T-helper 17 cell (primary cell): ENCODE results near the gene ATMIN. TPM values are rescaled to one million over a fixed set of nuclear protein-coding genes. Genes with fewer than 3 reads are reported as not detected.

Experiments used
- ATAC-seq: fragments of 150-1000 bp; cut with Tn5 transposase; 2 replicates; pipeline ENCODE4 v1.10.0; 2021; ENCODE audit warnings: mild to moderate bottlenecking, moderate library complexity
- DNase-seq, 3 donors: peaks; one replicate each; pipeline versions ENCODE4 v3.0.0 to v3.0.0-alpha.2; 2020 to 2021
- H3K9me3 ChIP-seq: one replicate; pipeline ENCODE4 v1.7.0; 2013; ENCODE audit warnings: low read length, mild to moderate bottlenecking; ENCODE audit not compliant: control insufficient read depth, poor library complexity, severe bottlenecking
- H3K27ac Mint-ChIP-seq: one replicate; pipeline ENCODE4 v1.8.0; 2022; ENCODE audit warnings: mild to moderate bottlenecking, moderate library complexity, mixed read lengths
- H3K27me3 Mint-ChIP-seq: one replicate; pipeline ENCODE4 v1.8.0; 2022; ENCODE audit warnings: mixed read lengths
- H3K36me3 Mint-ChIP-seq: one replicate; pipeline ENCODE4 v1.8.0; 2022; ENCODE audit warnings: low read depth, mixed read lengths
- H3K4me1 Mint-ChIP-seq: one replicate; pipeline ENCODE4 v1.8.0; 2022; ENCODE audit warnings: mild to moderate bottlenecking, mixed read lengths
- H3K4me3 Mint-ChIP-seq: one replicate; pipeline ENCODE4 v1.8.0; 2022; ENCODE audit warnings: mild to moderate bottlenecking, moderate library complexity, mixed read lengths
- total RNA-seq, 4 donors: library from RNA in 2 of 4; stranded (reverse) in 2 of 4; gene quantifications; one replicate each; pipeline ENCODE4 v1.2.3 and lab custom pipeline; 2022 to 2026

Gene ATMIN
- total RNA-seq, 2 donors from 2014 or later: 31.3 to 31.5 TPM

DNA sequence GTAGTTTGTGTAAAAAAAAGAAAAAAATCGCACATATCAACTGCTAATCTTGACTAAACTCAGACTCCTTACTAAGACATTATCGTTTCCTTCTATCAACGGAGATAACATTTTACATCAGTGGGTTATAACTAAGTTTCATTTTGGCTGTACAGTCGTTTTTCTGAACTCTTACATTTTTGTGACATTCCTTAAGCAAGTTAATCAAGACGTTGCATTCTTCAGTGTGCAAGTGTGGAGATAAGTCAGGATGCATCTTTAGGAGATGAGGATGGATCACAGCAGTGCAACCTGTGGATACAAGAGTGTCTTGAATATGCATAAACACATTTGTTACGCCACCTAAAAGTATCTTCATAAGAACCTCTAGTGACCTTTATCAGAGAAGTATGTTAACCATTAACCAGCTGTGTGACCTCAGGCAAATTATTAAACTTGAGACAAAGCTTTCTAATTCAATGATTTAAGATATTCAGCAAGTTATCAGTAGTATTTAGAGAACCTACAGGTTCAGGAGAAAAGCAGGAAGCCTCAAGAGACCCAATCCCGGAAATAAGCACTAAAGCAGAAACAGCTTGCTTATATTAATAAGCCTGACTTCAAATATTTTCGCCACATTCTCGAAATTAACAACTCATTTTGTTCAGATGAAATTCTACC lies 38.4 kb upstream of the ATMIN start:
- no peaks in the 10 kb centered on the region for H3K9me3 ChIP-seq
- H3K4me3 Mint-ChIP-seq: peak overlapping the region; percentile 94
- ATAC-seq (peak; percentile 66), DNase-seq (no peak)
- peaks cover 44% of the 10 kb centered on the region for H3K4me1 Mint-ChIP-seq
- H3K27me3 Mint-ChIP-seq: no peaks in the 10 kb centered on the region
- peak overlapping the region; percentile 94 for H3K27ac Mint-ChIP-seq
- peaks cover 3% of the 10 kb centered on the region for H3K36me3 Mint-ChIP-seq

DNA sequence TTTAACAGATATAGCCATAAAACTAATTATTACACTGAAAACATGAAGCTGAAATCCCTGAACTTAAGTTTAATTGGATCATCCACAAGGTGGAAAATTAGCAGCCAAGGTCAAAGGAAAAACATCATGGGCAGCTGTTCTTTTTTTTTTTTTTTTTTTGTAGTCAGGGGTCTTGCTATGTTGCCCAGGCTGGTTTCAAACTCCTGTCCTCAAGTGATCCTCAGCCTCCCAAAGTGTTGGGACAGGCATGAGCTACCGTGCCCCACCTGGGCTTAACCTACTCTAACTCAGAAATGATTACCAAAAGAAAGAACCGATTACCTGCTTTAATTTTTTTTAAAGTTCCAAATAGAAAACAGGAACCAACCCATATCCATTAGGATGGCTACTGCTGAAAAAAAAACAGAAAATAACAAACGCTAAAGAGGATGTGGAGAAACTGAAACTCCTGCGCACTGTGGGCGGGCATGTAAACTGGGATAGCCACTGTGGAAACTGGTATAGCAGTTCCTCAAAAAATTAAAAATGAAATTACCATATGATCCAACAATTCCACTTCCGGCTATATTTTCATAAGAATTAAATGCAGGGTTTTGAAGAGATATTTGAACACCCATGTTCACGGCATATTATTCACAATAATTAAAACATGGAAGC lies 37.5 kb upstream of the ATMIN start:
- peaks cover 3% of the 10 kb centered on the region for H3K36me3 Mint-ChIP-seq
- H3K27ac Mint-ChIP-seq: peak overlapping the region; percentile 94

DNA sequence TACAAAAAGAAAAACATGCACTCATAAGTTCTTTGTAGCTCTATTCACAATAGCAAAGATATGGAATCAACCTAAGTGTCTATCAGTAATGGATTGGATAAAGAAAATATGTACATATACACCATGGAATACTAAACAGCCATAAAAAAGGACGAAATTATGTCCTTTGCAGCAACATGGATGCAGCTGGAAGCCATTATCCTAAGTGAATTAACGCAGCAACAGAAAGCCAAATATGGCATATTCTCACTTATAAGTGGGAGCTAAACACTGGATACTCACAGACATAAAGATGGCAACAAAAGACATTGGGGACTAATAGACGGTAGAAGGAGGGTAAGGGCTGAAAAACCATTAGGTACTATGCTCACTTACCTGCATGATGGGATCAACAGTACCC lies 34.8 kb upstream of the ATMIN start:
- no peaks in the 10 kb centered on the region for H3K9me3 ChIP-seq
- H3K36me3 Mint-ChIP-seq: peaks cover 3% of the 10 kb centered on the region
- DNase-seq (no peak), ATAC-seq (no peak)
- no peaks in the 10 kb centered on the region for H3K27me3 Mint-ChIP-seq
- no peak overlapping the region for H3K4me3 Mint-ChIP-seq
- H3K27ac Mint-ChIP-seq: no peak overlapping the region
- H3K4me1 Mint-ChIP-seq: peaks cover 58% of the 10 kb centered on the region

More for the DNA sequence above, 37.5 kb upstream of the ATMIN start:
- ATAC-seq (no peak), DNase-seq (no peak)
- H3K9me3 ChIP-seq: no peaks in the 10 kb centered on the region
- Mint-ChIP-seq H3K4me3 (peak overlapping the region; percentile 67), H3K27me3 (no peaks in the 10 kb centered on the region), H3K4me1 (peaks cover 48% of the 10 kb centered on the region)

DNA sequence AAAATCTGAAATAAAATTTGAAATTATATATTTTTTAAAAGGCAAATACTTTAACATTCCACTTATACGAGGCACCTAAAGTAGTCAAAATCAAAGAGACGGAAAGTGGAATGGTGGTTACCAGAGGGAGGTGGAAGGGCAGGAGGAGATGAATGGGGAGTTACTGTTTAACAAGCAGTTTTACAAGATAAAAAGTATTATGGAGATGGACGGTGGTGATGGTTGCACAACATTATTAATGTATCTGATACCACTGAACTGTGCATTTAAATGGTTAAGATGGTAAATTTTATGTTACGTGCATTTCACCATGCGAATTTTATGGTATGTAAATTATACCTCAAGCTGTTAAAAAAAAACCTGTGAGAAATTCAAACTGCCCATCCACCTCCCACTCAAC lies 34.3 kb upstream of the ATMIN start:
- no peaks in the 10 kb centered on the region for H3K9me3 ChIP-seq
- Mint-ChIP-seq H3K27ac (no peak overlapping the region), H3K4me1 (peaks cover 61% of the 10 kb centered on the region), H3K4me3 (no peak overlapping the region), H3K36me3 (peaks cover 3% of the 10 kb centered on the region), H3K27me3 (no peaks in the 10 kb centered on the region)
- DNase-seq: no peak
- no peak for ATAC-seq

DNA sequence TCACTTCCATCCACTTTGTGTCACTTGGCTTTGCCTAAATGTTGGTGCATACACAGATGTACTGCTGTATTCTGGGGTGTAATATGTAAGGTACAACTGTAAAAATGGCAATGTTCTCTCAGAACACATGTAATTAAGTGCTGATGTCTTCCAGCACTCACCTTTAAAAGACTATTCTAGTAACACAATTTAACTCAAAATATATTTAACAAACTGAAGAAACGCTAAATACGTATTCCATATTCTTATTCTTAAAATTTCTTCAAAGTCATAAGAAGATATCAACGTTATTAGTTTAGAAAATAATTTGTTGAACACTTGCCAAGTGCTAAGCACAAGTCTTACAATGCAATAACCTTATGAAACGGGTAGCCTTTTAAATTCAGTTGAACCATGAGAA lies 32.6 kb upstream of the ATMIN start:
- no peaks in the 10 kb centered on the region for H3K9me3 ChIP-seq
- Mint-ChIP-seq H3K4me3 (peak overlapping the region; percentile 88), H3K27me3 (no peaks in the 10 kb centered on the region), H3K4me1 (peaks cover 53% of the 10 kb centered on the region), H3K36me3 (peaks cover 3% of the 10 kb centered on the region), H3K27ac (peak overlapping the region; percentile 94)
- DNase-seq: no peak
- ATAC-seq: no peak

DNA sequence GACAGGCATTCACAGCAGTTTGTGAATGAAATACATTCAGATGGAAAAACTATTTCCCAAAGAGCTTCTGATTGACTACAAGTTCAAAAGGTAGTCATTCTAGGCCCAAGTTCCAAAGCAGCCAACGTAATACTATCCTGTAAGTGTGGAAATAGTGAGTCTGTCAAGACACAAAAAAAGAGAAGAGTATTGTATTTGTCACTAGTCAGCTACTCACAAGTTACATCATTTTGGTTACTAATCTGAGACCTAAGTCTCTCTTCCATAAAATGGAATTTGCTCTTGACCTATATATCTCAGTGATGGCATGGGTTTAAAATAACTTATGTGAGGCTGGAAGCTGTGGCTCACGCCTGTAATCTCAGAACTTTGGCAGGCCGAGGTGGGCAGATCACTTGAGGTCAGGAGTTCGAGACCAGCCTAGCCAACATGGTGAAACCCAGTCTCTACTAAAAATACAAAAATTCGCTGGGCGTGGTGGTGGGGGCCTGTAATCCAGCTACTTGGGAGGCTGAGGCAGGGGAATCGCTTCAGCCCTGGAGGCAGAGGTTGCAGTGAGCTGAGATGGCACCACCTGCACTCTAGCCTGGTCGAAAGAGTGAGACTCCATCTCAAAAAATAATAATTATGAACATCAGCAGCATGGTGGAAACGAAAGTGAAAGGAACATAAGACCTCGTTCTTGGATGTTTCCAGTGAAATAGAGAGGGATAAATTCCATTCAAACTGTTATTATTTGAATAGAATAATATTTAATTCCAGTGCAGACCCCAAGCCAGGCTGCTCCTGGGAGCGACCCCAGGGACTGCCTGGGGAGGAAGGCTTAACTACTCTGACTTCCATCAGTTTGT lies 31.8 kb upstream of the ATMIN start:
- Mint-ChIP-seq H3K36me3 (peaks cover 3% of the 10 kb centered on the region), H3K4me1 (peaks cover 47% of the 10 kb centered on the region), H3K4me3 (peak overlapping the region; percentile 88), H3K27ac (peak overlapping the region; percentile 94), H3K27me3 (no peaks in the 10 kb centered on the region)
- no peak for DNase-seq
- ATAC-seq: no peak
- no peaks in the 10 kb centered on the region for H3K9me3 ChIP-seq

DNA sequence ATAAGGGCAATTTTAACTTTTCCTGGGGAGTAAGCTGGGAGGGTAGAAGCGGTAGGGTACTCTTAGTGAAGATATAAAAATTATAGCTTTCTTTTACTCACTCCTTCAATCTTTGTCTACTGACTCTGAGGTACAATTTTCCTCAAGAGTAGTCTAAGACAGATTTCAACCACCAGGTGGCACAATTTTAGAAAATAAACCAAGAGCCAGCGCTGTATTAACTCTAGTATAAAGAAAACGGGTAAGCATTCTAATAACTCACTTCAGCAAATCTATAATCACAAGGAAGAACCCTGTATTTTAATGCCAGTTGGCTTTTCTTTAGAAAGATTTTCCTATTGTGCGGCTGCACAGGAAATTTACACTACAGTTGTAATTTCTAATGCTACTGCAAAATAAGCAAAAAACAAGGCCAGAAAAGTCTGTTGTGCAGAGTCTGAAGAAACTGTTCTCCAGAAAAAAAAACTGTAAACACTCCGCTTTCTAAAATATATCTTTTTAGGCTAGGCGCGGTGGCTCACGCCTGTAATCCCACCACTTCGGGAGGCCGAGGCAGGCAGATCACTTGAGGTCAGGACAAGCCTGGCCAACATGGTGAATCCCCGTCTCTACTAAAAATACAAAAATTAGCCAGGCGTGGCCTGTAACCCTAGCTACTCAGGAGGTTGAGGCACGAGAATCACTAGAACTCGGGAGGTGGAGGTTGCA lies 30.8 kb upstream of the ATMIN start:
- no peak for DNase-seq
- H3K9me3 ChIP-seq: no peaks in the 10 kb centered on the region
- no peaks in the 10 kb centered on the region for H3K36me3 Mint-ChIP-seq
- H3K4me3 Mint-ChIP-seq: peak overlapping the region; percentile 88
- peak overlapping the region; percentile 94 for H3K27ac Mint-ChIP-seq
- H3K27me3 Mint-ChIP-seq: no peaks in the 10 kb centered on the region
- peaks cover 43% of the 10 kb centered on the region for H3K4me1 Mint-ChIP-seq
- ATAC-seq: no peak

DNA sequence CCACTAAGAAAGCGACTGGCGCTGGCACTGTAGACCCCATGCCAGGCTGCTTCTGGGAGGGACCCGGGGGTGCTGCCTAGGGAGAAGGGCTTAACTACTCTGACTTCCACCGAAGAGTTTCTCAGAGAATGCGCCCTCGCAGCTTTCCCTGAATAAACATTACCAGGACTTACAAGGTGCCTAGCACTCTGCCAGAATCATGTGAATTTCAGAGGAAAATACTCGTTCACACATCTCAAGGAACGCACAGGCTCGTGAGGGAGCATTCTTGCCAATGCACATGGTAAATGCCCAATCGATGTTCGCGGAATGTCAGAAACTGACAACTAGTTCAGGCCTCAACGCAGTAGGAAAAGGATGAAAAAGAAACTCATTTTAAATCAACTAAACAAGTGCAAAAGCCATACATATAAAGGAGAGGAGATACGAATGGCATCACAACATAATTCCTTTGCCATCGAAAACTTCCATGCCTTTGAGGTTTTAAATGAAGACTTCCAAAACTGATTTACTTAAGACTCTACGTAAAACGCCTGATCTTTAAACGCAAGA lies 30.0 kb upstream of the ATMIN start:
- peak overlapping the region; percentile 94 for H3K27ac Mint-ChIP-seq
- no peaks in the 10 kb centered on the region for H3K27me3 Mint-ChIP-seq
- no peaks in the 10 kb centered on the region for H3K36me3 Mint-ChIP-seq
- ATAC-seq: no peak
- H3K9me3 ChIP-seq: no peaks in the 10 kb centered on the region
- peak overlapping the region; percentile 88 for H3K4me3 Mint-ChIP-seq
- no peak for DNase-seq
- peaks cover 41% of the 10 kb centered on the region for H3K4me1 Mint-ChIP-seq

DNA sequence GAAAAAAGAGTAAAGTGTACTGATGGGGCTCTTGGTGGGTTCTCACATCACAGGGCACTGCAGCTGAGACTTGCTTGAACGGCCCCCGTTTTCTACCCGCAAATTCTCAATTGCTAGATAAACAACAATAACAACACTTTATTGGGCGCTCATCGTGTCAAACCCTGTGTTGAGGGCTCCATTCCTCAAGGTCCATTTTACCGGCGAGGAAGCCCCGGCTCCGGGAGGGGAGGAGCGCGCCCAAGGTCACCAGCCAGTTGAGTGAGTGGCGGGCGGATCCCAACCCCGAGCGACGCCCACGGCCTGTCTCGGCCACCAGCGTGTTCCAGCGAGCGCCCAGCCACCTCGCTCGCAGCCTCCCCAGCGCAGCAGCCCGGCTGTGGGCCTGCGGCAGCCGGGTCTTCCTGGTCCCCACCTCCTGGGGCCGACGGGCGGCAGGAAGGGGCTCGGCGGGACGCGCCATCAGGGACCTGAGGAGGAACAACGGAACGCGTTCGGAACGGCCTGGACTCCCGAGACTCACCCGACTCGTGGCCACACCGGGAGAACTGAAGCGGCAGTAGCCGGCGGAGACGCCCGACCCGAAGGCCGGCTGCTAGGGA lies 29.3 kb upstream of the ATMIN start:
- H3K9me3 ChIP-seq: no peaks in the 10 kb centered on the region
- DNase-seq (peak; percentile 42 to 64 (median 60)), ATAC-seq (peak; percentile 28)
- peak overlapping the region; percentile 94 for H3K27ac Mint-ChIP-seq
- H3K27me3 Mint-ChIP-seq: no peaks in the 10 kb centered on the region
- H3K4me3 Mint-ChIP-seq: peak overlapping the region; percentile 88
- H3K36me3 Mint-ChIP-seq: peaks cover 2% of the 10 kb centered on the region
- H3K4me1 Mint-ChIP-seq: peaks cover 44% of the 10 kb centered on the region

DNA sequence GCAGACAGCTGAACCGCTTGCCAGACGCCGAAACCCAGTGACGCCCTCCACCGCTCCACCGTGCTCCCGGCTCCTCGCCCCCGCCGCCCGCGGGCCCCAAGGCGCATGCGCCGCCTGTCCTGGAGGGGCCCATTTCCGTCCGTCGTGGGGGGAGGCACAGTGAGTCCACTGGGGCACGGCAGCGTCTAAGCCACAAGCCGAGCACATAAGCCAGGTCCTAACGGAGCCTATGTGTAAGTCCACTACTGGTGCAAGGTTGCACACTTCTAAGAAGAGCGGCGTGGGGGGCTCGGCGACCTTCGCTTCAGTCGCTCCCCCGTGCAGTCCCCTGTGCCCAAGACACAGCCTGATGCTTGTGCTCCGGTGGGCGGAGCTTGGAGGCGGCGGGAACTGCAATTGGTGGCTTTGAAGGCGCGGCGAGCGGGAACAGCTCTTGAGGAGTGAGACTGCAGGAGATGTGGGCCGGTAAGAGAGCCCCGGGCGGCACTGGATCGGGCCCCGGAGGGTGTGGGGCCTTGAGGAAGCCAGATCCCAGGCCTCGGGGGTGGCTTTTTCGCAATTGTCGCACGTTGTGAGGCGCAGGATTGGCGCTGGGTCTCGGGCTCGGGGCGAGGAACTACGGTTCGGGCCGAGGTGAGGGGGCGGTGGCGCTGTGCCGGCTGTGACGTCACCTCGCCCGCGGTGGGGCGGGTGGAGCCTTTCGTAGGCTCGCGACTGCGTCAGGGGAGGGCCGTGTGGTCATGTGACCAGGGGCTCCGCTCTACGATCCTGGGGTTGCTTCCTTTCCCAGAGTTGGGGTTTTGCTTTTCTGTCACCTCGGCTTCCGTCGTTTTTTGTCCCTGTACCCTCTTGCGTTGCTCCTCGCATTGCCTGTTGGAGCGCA lies 28.6 kb upstream of the ATMIN start, which contains the start of the genes CENPN and CMC2:
Gene CENPN, plus strand, starts transcription at position 402 of the 883 bp plus-strand sequence. CDS start 4,726 bp downstream, outside the sequence.
Gene CMC2, minus strand, starts transcription at position 73 of the 883 bp plus-strand sequence. CDS start 9,491 bp downstream, outside the sequence.
- H3K27me3 Mint-ChIP-seq: no peaks in the 10 kb centered on the region
- peaks cover 2% of the 10 kb centered on the region for H3K36me3 Mint-ChIP-seq
- DNase-seq (peak; percentile 93 to 96 (median 96)), ATAC-seq (peak; percentile 83)
- H3K4me3 Mint-ChIP-seq: peak within 1 kb of the TSS; percentile 88
- H3K9me3 ChIP-seq: no peaks in the 10 kb centered on the region
- H3K4me1 Mint-ChIP-seq: peaks cover 39% of the 10 kb centered on the region
- peak within 1 kb of the TSS; percentile 94 for H3K27ac Mint-ChIP-seq

DNA sequence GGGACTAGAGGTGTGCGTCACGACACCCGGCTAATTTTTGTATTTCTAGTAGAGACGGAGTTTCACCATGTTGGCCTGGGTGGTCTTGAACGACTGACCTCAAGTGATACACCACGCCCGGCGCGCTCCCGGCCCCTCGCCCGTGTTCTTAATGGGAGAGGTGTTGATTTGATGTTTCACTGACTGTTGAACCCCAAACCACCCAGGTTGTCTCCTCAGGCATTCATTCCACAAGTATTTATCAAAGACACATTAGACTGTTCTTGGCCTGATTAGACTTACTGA lies 27.2 kb upstream of the ATMIN start:
- H3K27ac Mint-ChIP-seq: peak overlapping the region; percentile 94
- peaks cover 31% of the 10 kb centered on the region for H3K4me1 Mint-ChIP-seq
- H3K4me3 Mint-ChIP-seq: peak overlapping the region; percentile 88
- DNase-seq: no peak
- peaks cover 2% of the 10 kb centered on the region for H3K36me3 Mint-ChIP-seq
- no peak for ATAC-seq
- no peaks in the 10 kb centered on the region for H3K27me3 Mint-ChIP-seq
- no peaks in the 10 kb centered on the region for H3K9me3 ChIP-seq
